DMS 273 treated with DMSO at 0.1 percent for 48 hours (cell line): ENCODE results near the gene PLIN3.
"Not testable (repeated sequence)": the region's sequence is repeated elsewhere in the genome, so short reads cannot be mapped to it uniquely, and the experiment has no call there.

Source experiments
- DNase-seq: peaks from one replicate; lab custom pipeline; 2025; lab: John Stamatoyannopoulos, UW

Gene PLIN3

DNA sequence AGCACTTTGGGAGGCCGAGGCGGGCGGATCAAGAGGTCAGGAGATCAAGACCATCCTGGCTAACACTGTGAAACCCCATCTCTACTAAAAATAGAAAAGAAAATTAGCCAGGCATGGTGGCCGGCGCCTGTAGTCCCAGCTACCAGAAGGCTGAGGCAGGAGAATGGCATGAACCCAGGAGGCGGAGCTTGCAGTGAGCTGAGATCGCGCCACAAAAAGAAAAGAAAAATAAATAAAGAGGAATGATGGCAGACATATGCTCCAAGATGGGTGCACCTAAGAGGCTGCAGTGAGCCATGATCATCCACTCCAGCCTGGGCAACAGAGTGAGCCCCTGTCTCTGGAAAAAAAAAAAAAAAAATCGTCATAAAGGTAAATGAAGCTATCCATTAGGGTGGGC is 21.5 kb downstream of the PLIN3 start:
- not testable (repeated sequence) for DNase-seq

DNA sequence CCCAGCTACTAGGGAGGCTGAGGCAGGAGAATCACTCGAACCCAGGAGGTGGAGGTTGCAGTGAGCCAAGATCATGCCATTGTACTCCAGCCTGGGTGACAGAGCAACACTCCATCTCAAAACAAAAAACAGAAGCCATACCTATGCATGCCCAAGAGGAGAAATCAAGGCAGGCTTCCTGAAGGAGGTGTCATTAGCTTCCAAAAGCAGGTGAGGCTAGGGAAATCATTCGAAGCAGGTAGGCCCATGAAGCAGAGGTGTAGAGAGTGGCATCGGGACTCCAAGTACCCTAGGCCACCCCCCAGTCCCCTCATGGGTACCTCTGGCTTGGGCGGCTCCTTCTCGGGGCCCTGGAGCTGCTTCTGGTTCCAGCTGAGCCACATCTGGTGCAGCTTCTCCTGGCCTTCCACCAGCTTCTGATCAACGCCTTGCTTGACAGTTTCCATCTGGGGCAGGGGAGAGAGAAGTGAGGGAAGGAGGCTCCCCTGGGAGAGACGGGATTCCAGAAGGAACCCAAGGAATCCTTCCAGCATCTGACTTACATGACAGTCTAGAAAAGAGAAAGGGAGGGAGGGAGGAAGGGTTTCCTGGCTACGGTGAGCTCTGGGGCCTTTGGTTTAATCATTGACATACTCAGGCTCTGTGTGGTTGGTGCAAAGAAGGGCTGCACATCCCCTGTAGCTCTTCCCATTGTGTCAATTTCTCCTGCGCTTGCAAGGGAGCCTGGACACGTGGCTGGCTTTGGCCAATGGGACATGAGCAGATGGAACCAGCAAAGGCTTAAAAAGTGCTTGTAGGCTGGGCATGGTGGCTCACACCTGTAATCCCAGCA is 22.9 kb downstream of the PLIN3 start:
- DNase-seq: no peak

DNA sequence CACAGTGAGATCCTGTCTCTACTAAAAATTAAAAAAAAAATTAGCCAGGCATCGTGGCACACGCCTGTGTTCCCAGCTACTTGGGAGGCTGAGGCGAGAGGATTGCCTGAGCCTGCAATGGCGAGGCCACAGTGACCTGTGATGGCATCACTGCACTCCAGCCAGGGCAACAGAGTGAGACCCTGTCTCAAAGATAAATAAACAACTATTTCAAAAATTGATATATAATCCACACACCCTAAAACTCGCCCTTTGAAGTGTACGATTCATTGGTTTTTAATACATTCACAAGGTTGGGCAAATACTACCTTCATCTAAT is 23.9 kb downstream of the PLIN3 start:
- no peak for DNase-seq

DNA sequence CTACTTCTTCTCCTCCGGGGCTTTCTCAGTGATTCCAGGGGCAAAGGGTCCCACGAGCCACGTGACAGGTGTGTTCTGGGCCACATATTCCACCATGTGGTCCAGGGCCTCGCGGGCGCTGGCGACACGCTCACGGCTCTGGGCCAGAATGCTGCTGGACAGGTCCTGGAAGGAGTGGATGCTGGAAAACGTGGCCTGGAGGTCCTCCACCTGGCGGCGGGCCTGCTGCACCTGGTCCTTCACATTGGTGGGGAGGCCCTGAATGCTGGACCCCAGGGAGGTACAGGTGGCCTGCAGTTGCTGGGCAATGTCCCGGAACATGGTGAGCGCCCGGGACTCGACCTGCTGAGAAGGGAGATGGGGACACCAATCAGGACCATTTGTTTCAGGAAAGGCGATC is 28.3 kb downstream of the PLIN3 start:
- no peak for DNase-seq

GRCh38 chr19:4832776-4833175 is 34.7 kb downstream of the PLIN3 start:
- DNase-seq: no peak

DNA sequence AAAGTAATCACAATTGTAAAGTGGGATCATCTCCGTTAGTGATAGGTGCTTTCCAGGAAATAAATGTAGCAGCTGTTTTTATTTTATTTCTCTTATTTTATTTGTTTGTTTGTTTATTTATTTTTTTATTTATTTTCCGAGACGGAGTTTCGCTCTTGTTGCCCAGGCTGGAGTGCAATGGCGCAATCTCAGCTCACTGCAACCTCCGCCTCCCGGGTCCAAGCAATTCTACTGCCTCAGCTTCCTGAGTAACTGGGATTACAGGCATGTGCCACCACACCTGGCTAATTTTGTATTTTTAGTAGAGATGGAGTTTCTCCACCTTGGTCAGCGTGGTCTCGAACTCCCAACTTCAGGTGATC is 35.5 kb downstream of the PLIN3 start:
- not testable (repeated sequence) for DNase-seq

DNA sequence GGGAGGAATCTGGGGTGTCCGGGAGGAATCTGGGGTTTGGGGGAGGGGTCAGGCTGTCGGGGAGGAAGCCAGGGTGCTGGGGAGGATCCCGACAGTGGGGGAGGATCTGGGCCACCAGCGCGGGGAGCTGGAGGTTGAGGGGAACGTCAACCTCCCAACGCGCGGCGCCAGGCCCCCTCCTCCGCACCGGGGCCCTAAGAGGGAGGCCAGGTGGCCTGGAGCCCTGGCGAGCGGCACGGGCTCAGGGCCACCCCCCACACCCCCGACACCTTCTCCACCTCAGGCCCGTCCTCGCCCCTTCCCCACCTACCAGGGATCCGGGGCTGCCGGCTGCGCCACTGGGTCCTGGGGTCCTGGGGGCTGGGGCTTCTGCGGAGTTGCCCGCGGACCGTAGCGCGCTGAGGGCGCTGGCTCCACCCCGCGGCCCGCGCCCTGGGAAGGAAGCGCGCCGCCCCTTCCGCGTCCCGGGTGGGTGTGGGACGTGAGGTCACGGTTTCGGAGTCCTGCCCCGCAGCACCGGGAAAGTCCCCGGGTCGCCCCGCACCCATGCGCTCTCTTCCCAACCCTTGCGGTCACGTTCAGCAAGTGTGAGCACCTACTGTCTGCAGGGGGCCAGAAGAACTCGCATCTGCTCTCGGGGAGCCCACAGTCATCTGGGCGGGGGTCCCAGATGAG is 36.0 kb downstream of the PLIN3 start, which contains the start of gene TICAM1:
Gene TICAM1, minus strand, starts transcription at position 409 of the 675 bp plus-strand sequence. CDS start 13,335 bp downstream, outside the sequence.
- no peak for DNase-seq

GRCh38 chr19:4830768-4831265 is 36.6 kb downstream of the PLIN3 start:
- no peak for DNase-seq

GRCh38 chr19:4830332-4830731 is 37.1 kb downstream of the PLIN3 start:
- DNase-seq: no peak

DNA sequence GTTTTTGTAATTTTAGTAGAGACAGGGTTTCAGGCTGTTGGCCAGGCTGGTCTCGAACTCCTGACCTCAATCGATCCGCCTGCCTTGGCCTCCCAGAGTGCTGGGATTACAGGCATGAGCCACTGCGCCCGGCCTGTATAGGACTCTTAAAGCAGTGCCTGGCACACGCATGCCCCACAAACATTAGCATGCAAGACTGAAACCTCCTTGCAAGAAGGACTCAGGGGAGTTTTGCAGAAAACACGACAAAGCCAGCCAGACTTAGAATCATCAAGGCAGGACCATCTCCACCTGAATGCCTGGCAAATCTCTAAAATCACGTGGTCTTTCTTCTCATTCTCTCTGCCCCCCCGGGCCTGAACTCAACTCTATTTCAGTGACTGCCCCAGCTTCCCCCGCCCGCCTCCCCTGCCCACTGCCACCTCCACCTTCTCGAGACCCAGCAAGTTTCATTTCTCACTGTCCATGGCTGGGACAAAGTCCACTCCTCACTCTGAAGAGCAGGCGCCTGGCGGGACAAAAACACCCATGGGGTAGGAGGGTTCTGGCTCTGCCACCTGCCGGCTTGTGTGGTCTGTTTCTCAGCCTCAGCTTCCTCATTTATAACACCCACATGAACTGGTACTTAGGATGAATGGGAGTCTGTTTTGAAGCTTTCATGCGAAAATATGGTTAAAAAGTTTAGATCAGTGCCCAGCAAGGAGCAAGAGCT is 38.3 kb downstream of the PLIN3 start:
- no peak for DNase-seq

DNA sequence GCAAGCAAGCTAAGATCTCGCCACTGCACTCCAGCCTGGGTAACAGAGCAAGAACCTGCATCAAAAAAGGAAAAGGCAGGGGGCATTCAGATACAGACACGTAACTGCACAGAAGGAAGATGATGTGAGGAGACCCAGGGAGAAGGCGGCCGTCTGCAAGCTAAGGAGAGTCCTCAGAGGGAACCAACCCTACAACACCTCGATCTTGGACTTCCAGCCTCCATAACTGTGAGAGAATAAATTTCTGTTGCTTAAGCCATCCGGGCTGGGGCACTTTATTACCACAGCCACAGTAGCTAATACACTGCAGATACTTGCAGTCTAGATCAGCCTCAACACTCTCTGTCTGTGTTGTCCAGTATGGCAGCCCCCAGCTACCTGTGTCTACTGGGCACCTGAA is 43.9 kb downstream of the PLIN3 start:
- DNase-seq: no peak

- DNase-seq: not testable (repeated sequence)
Measured at GRCh38 chr19:4822354-4822753, 45.1 kb downstream of the PLIN3 start.

DNA sequence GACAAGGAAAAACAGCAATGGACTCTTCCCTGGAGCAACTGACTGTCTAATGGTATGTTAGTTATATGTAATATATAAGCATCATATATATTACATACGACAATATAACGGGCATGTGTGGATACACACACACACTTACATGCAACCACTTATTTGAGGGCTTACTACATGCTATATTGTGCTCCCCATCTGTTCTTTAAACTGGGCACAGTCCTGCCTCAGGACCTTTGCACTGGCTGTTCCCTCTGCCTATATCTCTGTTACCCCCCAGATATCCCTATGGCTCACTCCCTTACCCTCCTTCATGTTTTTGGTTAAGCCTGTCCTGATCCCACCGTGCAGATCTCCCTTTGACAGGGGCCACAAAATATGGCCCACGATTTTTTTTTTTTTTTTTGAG is 46.2 kb downstream of the PLIN3 start:
- DNase-seq: no peak

DNA sequence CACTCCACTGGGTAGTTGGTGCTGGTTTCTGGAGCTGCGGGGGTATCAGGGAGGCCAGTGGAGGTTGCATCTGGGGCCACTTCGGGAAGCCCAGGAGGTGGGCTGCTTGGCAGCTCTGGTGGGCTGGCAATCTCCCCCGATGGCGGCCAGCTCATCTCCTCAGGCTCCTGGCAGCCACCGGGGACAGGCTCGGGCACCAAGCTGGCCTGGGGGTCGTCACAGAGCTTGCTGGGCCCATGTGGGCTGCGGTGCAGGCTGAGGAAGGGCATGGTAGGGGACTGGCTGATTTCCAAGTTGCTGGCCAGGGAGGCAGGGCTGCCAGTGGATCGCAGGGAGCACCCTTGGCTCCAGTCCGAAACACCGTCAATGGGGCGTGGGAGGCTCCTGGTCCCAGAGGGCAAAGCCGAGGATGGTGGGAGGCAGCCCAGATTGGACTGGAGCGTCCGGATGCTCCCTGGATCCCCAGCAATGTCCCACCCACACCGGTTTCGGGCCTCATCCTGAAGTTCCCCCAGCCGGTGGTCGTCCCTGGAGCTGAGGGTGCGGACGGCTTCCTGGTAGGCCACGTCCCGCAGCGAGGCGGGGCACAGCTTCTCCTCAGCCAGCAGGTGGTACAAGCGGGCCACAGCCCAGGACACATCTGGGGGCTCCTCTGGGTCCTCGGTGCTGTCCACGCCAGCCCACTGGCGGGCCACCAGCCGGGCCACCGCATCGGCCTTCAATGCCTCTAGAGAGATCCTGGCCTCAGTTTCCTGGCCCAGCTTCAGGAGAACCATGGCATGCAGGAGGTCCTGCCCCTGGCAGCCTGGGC is 49.8 kb downstream of the PLIN3 start:
- no peak for DNase-seq

- DNase-seq: no peak
Measured at GRCh38 chr19:4816950-4817278, 50.6 kb downstream of the PLIN3 start.

- DNase-seq: no peak
Measured at GRCh38 chr19:4816202-4816949, 51.1 kb downstream of the PLIN3 start.

GRCh38 chr19:4815426-4816201 is 51.9 kb downstream of the PLIN3 start:
- DNase-seq: peak; percentile 93

- no peak for DNase-seq
Measured at GRCh38 chr19:4814625-4815425, 52.6 kb downstream of the PLIN3 start.

- DNase-seq: no peak
Measured at GRCh38 chr19:4811328-4812131, 55.9 kb downstream of the PLIN3 start.
